ENCODE data around the gene SMIM30. TPM values are rescaled to one million over a fixed set of nuclear protein-coding genes. Genes with fewer than 3 reads are reported as not detected.
"Not testable (repeated sequence)": the region's sequence is repeated elsewhere in the genome, so short reads cannot be mapped to it uniquely, and the experiment has no call there.

SMIM30 gene
- total and polyA plus RNA-seq, 2 donors (not counting 1 experiment from before 2014, with no cell fraction given), result 66.1 to 71.0 TPM

- Histone ChIP-seq H3K9me3 (ENCODE audit: control insufficient read depth, insufficient read depth, low read depth, low read length) (no peaks in the 10 kb centered on the region), H3K27me3 (ENCODE audit: control insufficient read depth, insufficient read depth, low read length) (no peaks in the 10 kb centered on the region), H3K9ac (ENCODE audit: insufficient read depth, low read length) (no peak overlapping the region), H3K27ac (ENCODE audit: insufficient read depth, low read length) (no peak overlapping the region), H3K4me1 (ENCODE audit: control insufficient read depth, extremely low read depth, insufficient read depth, low read length) (no peaks in the 10 kb centered on the region), H3K36me3 (ENCODE audit: control insufficient read depth, insufficient read depth, low read length) (no peaks in the 10 kb centered on the region), H3K4me3 (replicated peaks in 1 of 4; ENCODE audit: control extremely low read depth in 1 of 4, insufficient read depth in 1 of 4, low read depth in 3 of 4, low read length in 4 of 4) (no peak overlapping the region), H2AFZ (ENCODE audit: low read length) (no peak overlapping the region), H3K4me2 (ENCODE audit: extremely low read depth, insufficient read depth, low read length) (no peak overlapping the region), H4K20me1 (ENCODE audit: control insufficient read depth, extremely low read depth, insufficient read depth, low read length) (no peaks in the 10 kb centered on the region), H3K79me2 (ENCODE audit: control insufficient read depth, insufficient read depth, low read length) (no peaks in the 10 kb centered on the region)
- no peak for TF ChIP-seq CTCF (conservative IDR thresholded peaks at IDR 0.05 in 1 of 2, IDR thresholded peaks at IDR 0.05 in 1 of 2; ENCODE audit: low read depth in 1 of 2, low read length in 2 of 2)
- no peak for DNase-seq (ENCODE audit: low read depth in 2 of 2)
Observed at GRCh38 chr7:113119429-113119828, 1.1 kb upstream of the SMIM30 start.

- H3K27me3 ChIP-seq (ENCODE audit: control insufficient read depth, insufficient read depth, low read length); H3K79me2 ChIP-seq (ENCODE audit: control insufficient read depth, insufficient read depth, low read length); H3K36me3 ChIP-seq (ENCODE audit: control insufficient read depth, insufficient read depth, low read length); H4K20me1 ChIP-seq (ENCODE audit: control insufficient read depth, extremely low read depth, insufficient read depth, low read length); DNase-seq (ENCODE audit: low read depth in 2 of 2); H3K9me3 ChIP-seq (ENCODE audit: control insufficient read depth, insufficient read depth, low read depth, low read length); H3K4me1 ChIP-seq (ENCODE audit: control insufficient read depth, extremely low read depth, insufficient read depth, low read length); H3K9ac ChIP-seq (ENCODE audit: insufficient read depth, low read length): not testable (repeated sequence)
- H3K4me3 ChIP-seq (replicated peaks in 1 of 4; ENCODE audit: control extremely low read depth in 1 of 4, insufficient read depth in 1 of 4, low read depth in 3 of 4, low read length in 4 of 4), result peak overlapping the region; percentile 67 to 99 (median 78)
- peak overlapping the region; percentile 24 for H2AFZ ChIP-seq (ENCODE audit: low read length)
- peak overlapping the region; percentile 57 for H3K27ac ChIP-seq (ENCODE audit: insufficient read depth, low read length)
- H3K4me2 ChIP-seq (ENCODE audit: extremely low read depth, insufficient read depth, low read length), result peak overlapping the region; percentile 81
Observed at GRCh38 chr7:113117374-113117774, 980 bp downstream of the SMIM30 start.

GRCh38 chr7:113113912-113114311 lies 4.4 kb downstream of the SMIM30 start:
- H3K9me3 ChIP-seq (ENCODE audit: control insufficient read depth, insufficient read depth, low read depth, low read length), result no peaks in the 10 kb centered on the region
- no peak overlapping the region for H3K4me2 ChIP-seq (ENCODE audit: extremely low read depth, insufficient read depth, low read length)
- H4K20me1 ChIP-seq (ENCODE audit: control insufficient read depth, extremely low read depth, insufficient read depth, low read length), result no peaks in the 10 kb centered on the region
- no peak for DNase-seq (ENCODE audit: low read depth in 2 of 2)
- no peak overlapping the region for H3K27ac ChIP-seq (ENCODE audit: insufficient read depth, low read length)
- H3K79me2 ChIP-seq (ENCODE audit: control insufficient read depth, insufficient read depth, low read length), result no peaks in the 10 kb centered on the region
- no peak overlapping the region for H2AFZ ChIP-seq (ENCODE audit: low read length)
- no peaks in the 10 kb centered on the region for H3K4me1 ChIP-seq (ENCODE audit: control insufficient read depth, extremely low read depth, insufficient read depth, low read length)
- H3K9ac ChIP-seq (ENCODE audit: insufficient read depth, low read length), result no peak overlapping the region
- no peaks in the 10 kb centered on the region for H3K36me3 ChIP-seq (ENCODE audit: control insufficient read depth, insufficient read depth, low read length)
- no peaks in the 10 kb centered on the region for H3K27me3 ChIP-seq (ENCODE audit: control insufficient read depth, insufficient read depth, low read length)
- peak in 1 of 2 donors; percentile 15 for TF ChIP-seq CTCF (conservative IDR thresholded peaks at IDR 0.05 in 1 of 2, IDR thresholded peaks at IDR 0.05 in 1 of 2; ENCODE audit: low read depth in 1 of 2, low read length in 2 of 2)
- no peak for TF ChIP-seq EZH2 (IDR thresholded peaks at IDR 0.05; ENCODE audit: low read length, missing control alignments)
- H3K4me3 ChIP-seq (replicated peaks in 1 of 4; ENCODE audit: control extremely low read depth in 1 of 4, insufficient read depth in 1 of 4, low read depth in 3 of 4, low read length in 4 of 4), result no peak overlapping the region
